GM18517 (cell line): ENCODE measurements around the gene HNRNPC.
"Not testable (repeated sequence)": the region's sequence is repeated elsewhere in the genome, so short reads cannot be mapped to it uniquely, and the experiment has no call there.

Experiments
- ATAC-seq: cut with Tn5 transposase; IDR thresholded peaks from one replicate; pipeline ENCODE4 v1.9.1; 2021; ENCODE audit warnings: mild to moderate bottlenecking, moderate library complexity; ENCODE audit not compliant: unreplicated experiment

Gene HNRNPC

GRCh38 chr14:21194597-21194996 lies 74.6 kb downstream of the HNRNPC start:
- ATAC-seq, result no peak

- ATAC-seq, result no peak
Measured at GRCh38 chr14:21192875-21193535, 76.2 kb downstream of the HNRNPC start.

- ATAC-seq, result no peak
Measured at GRCh38 chr14:21192447-21192822, 76.8 kb downstream of the HNRNPC start.

GRCh38 chr14:21191809-21192446 lies 77.3 kb downstream of the HNRNPC start:
- ATAC-seq, result peak; percentile 56

GRCh38 chr14:21191261-21191808 lies 77.9 kb downstream of the HNRNPC start:
- no peak for ATAC-seq

GRCh38 chr14:21185491-21185890 lies 83.8 kb downstream of the HNRNPC start:
- ATAC-seq, result no peak

GRCh38 chr14:21184254-21184653 lies 85.0 kb downstream of the HNRNPC start:
- no peak for ATAC-seq

- ATAC-seq, result no peak
Measured at GRCh38 chr14:21182166-21182565, 87.1 kb downstream of the HNRNPC start.

- no peak for ATAC-seq
Measured at GRCh38 chr14:21171128-21171527, 98.1 kb downstream of the HNRNPC start.

GRCh38 chr14:21169573-21169972 lies 99.7 kb downstream of the HNRNPC start:
- no peak for ATAC-seq

- ATAC-seq, result no peak
Measured at GRCh38 chr14:21168055-21168454, 101.2 kb downstream of the HNRNPC start.

GRCh38 chr14:21165670-21166069 lies 103.6 kb downstream of the HNRNPC start:
- not testable (repeated sequence) for ATAC-seq

GRCh38 chr14:21165002-21165605 lies 104.1 kb downstream of the HNRNPC start:
- not testable (repeated sequence) for ATAC-seq

GRCh38 chr14:21163871-21164291 lies 105.4 kb downstream of the HNRNPC start:
- no peak for ATAC-seq

- ATAC-seq, result no peak
Measured at GRCh38 chr14:21162081-21162480, 107.2 kb downstream of the HNRNPC start.

GRCh38 chr14:21160061-21160610 lies 109.1 kb downstream of the HNRNPC start:
- ATAC-seq, result no peak
